ENCODE data around the gene FSTL5. TPM values are rescaled to one million over a fixed set of nuclear protein-coding genes. Genes with fewer than 3 reads are reported as not detected.

The FSTL5 gene
- total and polyA plus RNA-seq, 9 of the 15 experiments (the other 6 are each of a cell fraction or from before 2014, with no cell fraction given), result 0.09 to 3.1 (median 0.50) TPM; not detected in 1

- TF ChIP-seq BRF1 (IDR thresholded peaks at IDR 0.05; ENCODE audit: borderline replicate concordance, extremely low read depth, insufficient read length), result no peak
- TF ChIP-seq KDM5B (IDR thresholded peaks at IDR 0.05; ENCODE audit: insufficient replicate concordance, low read depth, low read length), result no peak
- TF ChIP-seq DDX20 (tag; IDR thresholded peaks at IDR 0.05; ENCODE audit: low read depth), result no peak
- TF ChIP-seq FOXM1 (IDR thresholded peaks at IDR 0.05; ENCODE audit: low read depth), result no peak
- TF ChIP-seq FOXM1 (CRISPR knock-in tag; IDR thresholded peaks at IDR 0.05; ENCODE audit: low read depth), result no peak
These were observed 336.8 kb downstream of the FSTL5 start (continued) for GRCh38 chr4:161827013-161827412.

DNA sequence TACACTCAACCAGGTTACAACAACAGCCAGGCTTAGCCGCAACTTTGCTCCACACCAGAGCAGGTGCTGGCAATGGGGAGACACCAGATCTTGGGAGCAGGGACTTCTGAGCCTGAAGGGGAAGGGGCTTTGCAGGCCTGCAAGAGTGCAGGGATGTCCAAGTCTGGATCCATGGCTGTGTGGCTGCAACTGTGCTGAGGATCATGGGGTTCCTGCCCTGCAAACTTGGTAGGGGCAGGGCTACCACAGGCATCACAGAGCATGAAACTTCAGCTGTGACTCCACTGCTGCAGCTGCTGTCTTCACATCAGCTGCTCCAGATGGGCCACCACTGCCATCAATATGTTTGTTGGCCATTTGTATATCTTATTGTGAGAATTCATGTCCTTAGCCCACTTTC, 340.4 kb downstream of the FSTL5 start:
- Histone ChIP-seq H3K4me2 (ENCODE audit: insufficient read depth, low read length) (no peak overlapping the region), H3K36me3 (ENCODE audit: control insufficient read depth, insufficient read depth, low read length) (no peaks in the 10 kb centered on the region), H3K27ac (ENCODE audit: extremely low read depth, low read depth, low read length) (no peak overlapping the region), H3K9ac (ENCODE audit: insufficient read depth in 1 of 2, low read depth in 2 of 2, low read length in 2 of 2) (no peak overlapping the region), H3K79me2 (ENCODE audit: control insufficient read depth, insufficient read depth, low read length) (no peaks in the 10 kb centered on the region), H3K27me3 (ENCODE audit: control insufficient read depth in 2 of 2, insufficient read depth in 2 of 2, low read length in 2 of 2) (no peaks in the 10 kb centered on the region), H3K4me3 (no peak overlapping the region), H4K20me1 (replicated peaks; ENCODE audit: control insufficient read depth, insufficient read depth, low read length) (no peaks in the 10 kb centered on the region), H3K4me1 (replicated peaks in 1 of 2; ENCODE audit: control insufficient read depth in 2 of 2, insufficient read depth in 2 of 2, low read length in 2 of 2) (no peaks in the 10 kb centered on the region), H3K9me3 (replicated peaks; ENCODE audit: control insufficient read depth, insufficient read depth, low read depth, low read length) (no peaks in the 10 kb centered on the region), H2AFZ (ENCODE audit: low read depth, low read length) (no peak overlapping the region), H3K9me1 (ENCODE audit: control insufficient read depth, insufficient read depth, low read length) (no peaks in the 10 kb centered on the region)
- in situ Hi-C loops (cut with MboI), result no loop called here
- no peak for FAIRE-seq
- POLR2A ChIA-PET, result no interaction called here
- no CpG with 5 or more reads among the region's 1 CpG for WGBS (ENCODE audit: insufficient coverage, low coverage, missing lambda C conversion rate)
- no peak for DNase-seq (ENCODE audit: extremely low read depth in 1 of 4, low spot score in 3 of 4)
- BruUV-seq (replicated peaks), result no TSS peak
- ATAC-seq, result no peak
- intact Hi-C loops (cut with micrococcal nuclease), result no loop called here
- CTCF ChIA-PET (ENCODE audit: low intra/inter-chr PET ratio), result no interaction called here
- TF ChIP-seq ARNT (IDR thresholded peaks at IDR 0.05), result no peak
- no peak for TF ChIP-seq ZFP30 (CRISPR knock-in tag; IDR thresholded peaks at IDR 0.05; ENCODE audit: borderline replicate concordance)
- TF ChIP-seq SP2 (IDR thresholded peaks at IDR 0.05; ENCODE audit: extremely low read depth, low read depth, low read length, poor library complexity, severe bottlenecking), result no peak
- TF ChIP-seq PHF8 (IDR thresholded peaks at IDR 0.05; ENCODE audit: borderline replicate concordance, low read length), result no peak
- TF ChIP-seq SPI1 (IDR thresholded peaks at IDR 0.05; ENCODE audit: borderline replicate concordance, low read depth, low read length), result no peak
- no peak for TF ChIP-seq PHB2 (IDR thresholded peaks at IDR 0.05; ENCODE audit: low read depth)
- no peak for TF ChIP-seq TAF1 (IDR thresholded peaks at IDR 0.05; ENCODE audit: control insufficient read depth, extremely low read depth, insufficient read depth, low read length, severe bottlenecking)
- TF ChIP-seq ZNF445 (CRISPR knock-in tag; IDR thresholded peaks at IDR 0.05; ENCODE audit: low read depth), result no peak
- no peak for TF ChIP-seq U2AF2 (optimal IDR thresholded peaks at IDR 0.05; ENCODE audit: low read depth, low read length)
- TF ChIP-seq AFF4 (CRISPR knock-in tag; IDR thresholded peaks at IDR 0.05), result no peak
- no peak for TF ChIP-seq ZNF165 (CRISPR knock-in tag; IDR thresholded peaks at IDR 0.05; ENCODE audit: borderline replicate concordance)
- no peak for TF ChIP-seq CBX3 (IDR thresholded peaks at IDR 0.05; ENCODE audit: borderline replicate concordance in 1 of 2, low read length in 2 of 2)
- no peak for TF ChIP-seq SNIP1 (IDR thresholded peaks at IDR 0.05; ENCODE audit: low read depth)
- no peak for TF ChIP-seq NCOA4 (IDR thresholded peaks at IDR 0.05; ENCODE audit: partially characterized antibody)
